ENCODE measurements around the gene DNAH14. TPM values are rescaled to one million over a fixed set of nuclear protein-coding genes. Genes with fewer than 3 reads are reported as not detected.

Gene DNAH14
- total RNA-seq, 1 experiment from 2014 or later, result 39.7 TPM

DNA sequence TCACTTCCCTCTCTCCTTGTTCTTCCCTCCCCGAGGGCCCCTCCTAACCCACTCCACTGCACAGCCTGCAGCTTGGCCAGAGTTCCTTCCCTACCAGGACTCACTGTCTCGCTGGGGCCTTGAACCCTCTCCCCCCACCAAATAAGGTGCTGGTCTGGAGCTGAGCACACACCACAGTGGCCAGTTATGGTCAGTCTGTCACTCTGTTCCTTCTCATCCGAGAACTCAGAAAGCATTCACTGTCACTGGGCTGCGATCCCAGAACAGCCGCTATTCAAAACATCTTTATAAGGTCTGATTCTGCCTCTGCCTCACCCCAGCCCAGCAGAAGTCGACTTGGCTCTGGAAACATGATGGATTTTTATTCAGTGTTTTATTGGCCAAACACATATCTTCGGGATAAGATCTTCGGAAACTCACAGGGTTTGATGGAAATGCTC, 518.2 kb downstream of the DNAH14 start:
- no peak overlapping the region for H2BK120ac ChIP-seq (ENCODE audit: low read depth, low read length, poor library complexity, severe bottlenecking)
- peaks cover 8% of the 10 kb centered on the region; the same call in 1 of the 2 replicates for H3K4me1 ChIP-seq (ENCODE audit: insufficient read depth, low read length)
- H3K27ac ChIP-seq (ENCODE audit: insufficient read length, low read depth, low read length), result no peak overlapping the region
- no peak for DNase-seq
- no peak overlapping the region for H3K27ac Mint-ChIP-seq
- H3K9me3 Mint-ChIP-seq, result no peaks in the 10 kb centered on the region; a peak in 1 of 5 replicates
- H3T11ph ChIP-seq (ENCODE audit: low read length), result no peak overlapping the region
- no peak overlapping the region for H3K14ac ChIP-seq (ENCODE audit: insufficient read depth, low read length)
- TF ChIP-seq, protein P1, sequence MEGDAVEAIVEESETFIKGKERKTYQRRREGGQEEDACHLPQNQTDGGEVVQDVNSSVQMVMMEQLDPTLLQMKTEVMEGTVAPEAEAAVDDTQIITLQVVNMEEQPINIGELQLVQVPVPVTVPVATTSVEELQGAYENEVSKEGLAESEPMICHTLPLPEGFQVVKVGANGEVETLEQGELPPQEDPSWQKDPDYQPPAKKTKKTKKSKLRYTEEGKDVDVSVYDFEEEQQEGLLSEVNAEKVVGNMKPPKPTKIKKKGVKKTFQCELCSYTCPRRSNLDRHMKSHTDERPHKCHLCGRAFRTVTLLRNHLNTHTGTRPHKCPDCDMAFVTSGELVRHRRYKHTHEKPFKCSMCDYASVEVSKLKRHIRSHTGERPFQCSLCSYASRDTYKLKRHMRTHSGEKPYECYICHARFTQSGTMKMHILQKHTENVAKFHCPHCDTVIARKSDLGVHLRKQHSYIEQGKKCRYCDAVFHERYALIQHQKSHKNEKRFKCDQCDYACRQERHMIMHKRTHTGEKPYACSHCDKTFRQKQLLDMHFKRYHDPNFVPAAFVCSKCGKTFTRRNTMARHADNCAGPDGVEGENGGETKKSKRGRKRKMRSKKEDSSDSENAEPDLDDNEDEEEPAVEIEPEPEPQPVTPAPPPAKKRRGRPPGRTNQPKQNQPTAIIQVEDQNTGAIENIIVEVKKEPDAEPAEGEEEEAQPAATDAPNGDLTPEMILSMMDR (conservative IDR thresholded peaks at IDR 0.05), result no peak
- H3K36me3 Mint-ChIP-seq (ENCODE audit: insufficient read depth in 1 of 3, low read depth in 3 of 3), result no peaks in the 10 kb centered on the region
- WGBS (ENCODE audit: extremely low coverage, insufficient read length, low lambda C conversion rate), result no CpG with 5 or more reads among the region's 8 CpGs
- no peak overlapping the region for H2AK5ac ChIP-seq (ENCODE audit: insufficient read length, low read length)
- no peaks in the 10 kb centered on the region for H4K20me1 ChIP-seq (ENCODE audit: control insufficient read depth, insufficient read depth, insufficient read length)
- H4K91ac ChIP-seq (ENCODE audit: insufficient read length, low read depth, low read length), result no peak overlapping the region
- no peak overlapping the region for H4K5ac ChIP-seq (ENCODE audit: insufficient read length, low read depth, low read length)
- no peaks in the 10 kb centered on the region for H3K9me3 ChIP-seq (ENCODE audit: control insufficient read depth, low read depth, low read length)
- H3K27me3 Mint-ChIP-seq (ENCODE audit: low read depth), result peaks cover 14% of the 10 kb centered on the region
- H2BK5ac ChIP-seq (ENCODE audit: insufficient read length, low read length), result no peak overlapping the region
- no peak overlapping the region for H4K8ac ChIP-seq (replicated peaks; ENCODE audit: insufficient read length, low read depth, low read length)
- peaks cover 25 to 33% of the 10 kb centered on the region in 2 experiments for H3K4me1 Mint-ChIP-seq
- no peak overlapping the region for H3K56ac ChIP-seq (ENCODE audit: insufficient read length, low read depth, low read length)
- no peaks in the 10 kb centered on the region for H3K27me3 ChIP-seq (ENCODE audit: insufficient read depth, low read length)
- no peak overlapping the region for H3K4ac ChIP-seq (ENCODE audit: low read depth, low read length)
- no peaks in the 10 kb centered on the region for H3K23me2 ChIP-seq (ENCODE audit: insufficient read length, low read depth, low read length, poor library complexity, severe bottlenecking)
- H3K79me1 ChIP-seq (ENCODE audit: insufficient read depth, low read depth, low read length, poor library complexity, severe bottlenecking), result no peaks in the 10 kb centered on the region
- H2AFZ ChIP-seq (ENCODE audit: low read length), result no peak overlapping the region
- H2BK15ac ChIP-seq (ENCODE audit: low read depth, low read length), result no peak overlapping the region
- no peak overlapping the region for H3K23ac ChIP-seq (ENCODE audit: insufficient read length, low read depth, low read length)
- H3K4me3 Mint-ChIP-seq, result no peak overlapping the region
- H2BK12ac ChIP-seq (ENCODE audit: insufficient read length, low read depth, low read length), result no peak overlapping the region
- no peaks in the 10 kb centered on the region for H3K79me2 ChIP-seq (ENCODE audit: insufficient read depth, low read length)
- H3K9ac ChIP-seq (ENCODE audit: extremely low read depth, insufficient read length, low read length), result no peak overlapping the region
- H3K4me2 ChIP-seq (ENCODE audit: insufficient read depth, insufficient read length, low read length), result no peak overlapping the region
- no peak overlapping the region for H3K18ac ChIP-seq (ENCODE audit: insufficient read length, low read depth, low read length)
- no peak overlapping the region for H2BK20ac ChIP-seq (ENCODE audit: low read depth, low read length, poor library complexity, severe bottlenecking)
